H1 (cell line): ENCODE results near the gene RNF144A.

ENCODE experiments used
- CBX5 ChIP-seq: fragments of 300-800, 300-1000 bp; sonication (generic); IDR thresholded peaks from 2 replicates; pipeline ENCODE4 v1.7.1; 2016; ENCODE audit warnings: antibody characterized with exemption, low read length, low read depth
- CREB1 ChIP-seq: IDR thresholded peaks from 2 replicates; pipeline ENCODE4 v1.6.1; 2012; ENCODE audit warnings: inconsistent platforms
- CTCF ChIP-seq, 3 experiments: IDR thresholded peaks; 1 replicate in 2 of 3; 2 replicates in 1 of 3; pipeline versions ENCODE4 v1.5.1 to v1.6.1; 2011; ENCODE audit warnings: low read length in 3 of 3, mild to moderate bottlenecking in 3 of 3, inconsistent platforms in 2 of 3, low read depth in 1 of 3, moderate library complexity in 1 of 3; ENCODE audit not compliant: insufficient read depth in 1 of 3; ENCODE audit errors: control extremely low read depth in 1 of 3
- GABPA ChIP-seq: IDR thresholded peaks from 2 replicates; pipeline ENCODE4 v1.6.1; 2011; ENCODE audit warnings: mild to moderate bottlenecking, low read length, moderate library complexity, borderline replicate concordance; ENCODE audit not compliant: insufficient read depth
- MAFK ChIP-seq: IDR thresholded peaks from 2 replicates; pipeline ENCODE4 v1.6.1; 2012; ENCODE audit warnings: low read depth, mild to moderate bottlenecking, improper control_type of control experiment, low read length
- NRF1 ChIP-seq: IDR thresholded peaks from 2 replicates; pipeline ENCODE4 v1.6.1; 2011; ENCODE audit warnings: mild to moderate bottlenecking, low read depth, low read length, improper control_type of control experiment
- POLR2A ChIP-seq, 2 experiments: IDR thresholded peaks; 1 replicate in 1 of 2; 2 replicates in 1 of 2; pipeline ENCODE4 v1.6.1; 2011; ENCODE audit warnings: low read depth in 2 of 2, low read length in 2 of 2, mild to moderate bottlenecking in 2 of 2; ENCODE audit errors: control extremely low read depth in 1 of 2
- POLR2AphosphoS5 ChIP-seq: IDR thresholded peaks from 2 replicates; pipeline ENCODE4 v1.6.1; 2011; ENCODE audit warnings: low read depth, low read length

- no peak for TF ChIP-seq CREB1
- TF ChIP-seq CTCF (IDR thresholded peaks at IDR 0.05; ENCODE audit: control extremely low read depth in 1 of 3, insufficient read depth in 1 of 3, low read depth in 1 of 3, low read length in 3 of 3), result no peak
- no peak for TF ChIP-seq NRF1
- no peak for TF ChIP-seq POLR2A (IDR thresholded peaks at IDR 0.05; ENCODE audit: control extremely low read depth in 1 of 2, low read depth in 2 of 2, low read length in 2 of 2)
- no peak for TF ChIP-seq MAFK
- no peak for TF ChIP-seq GABPA
- TF ChIP-seq POLR2AphosphoS5, result no peak
- TF ChIP-seq CBX5, result no peak
Observed at GRCh38 chr2:6916736-6917070, 509 bp upstream of the RNF144A start.
